GM10266 (cell line): ENCODE measurements around the gene BCO1.

Source experiments
- DNase-seq: peaks from one replicate; pipeline ENCODE4 v3.0.0; 2012; ENCODE audit errors: extremely low spot score
- CTCF ChIP-seq: IDR thresholded peaks from 2 replicates; pipeline ENCODE4 v1.5.1; 2012; ENCODE audit warnings: mild to moderate bottlenecking, low read depth; ENCODE audit not compliant: control insufficient read depth, insufficient read depth; ENCODE audit errors: missing control alignments

Gene BCO1

GRCh38 chr16:81232740-81233367 is 5.6 kb upstream of the BCO1 start:
- no peak for DNase-seq
- no peak for TF ChIP-seq CTCF

- no peak for DNase-seq
Measured at GRCh38 chr16:81237282-81237681, 1.2 kb upstream of the BCO1 start.

GRCh38 chr16:81237942-81238295 is 570 bp upstream of the BCO1 start:
- TF ChIP-seq CTCF: no peak
- no peak for DNase-seq

More at GRCh38 chr16:81237282-81237681, 1.2 kb upstream of the BCO1 start:
- TF ChIP-seq CTCF: no peak

- TF ChIP-seq CTCF: no peak
- DNase-seq: no peak
Measured at GRCh38 chr16:81239367-81240121, 1.1 kb downstream of the BCO1 start.

- DNase-seq: no peak
- TF ChIP-seq CTCF: no peak
Measured at GRCh38 chr16:81241706-81242105, 3.2 kb downstream of the BCO1 start.

- no peak for TF ChIP-seq CTCF
- DNase-seq: no peak
Measured at GRCh38 chr16:81242977-81243618, 4.6 kb downstream of the BCO1 start.

GRCh38 chr16:81243942-81244341 is 5.5 kb downstream of the BCO1 start:
- TF ChIP-seq CTCF: no peak
- DNase-seq: no peak
